ENCODE results near the gene ASXL1.
"Not testable (repeated sequence)": the region's sequence is repeated elsewhere in the genome, so short reads cannot be mapped to it uniquely, and the experiment has no call there.

ASXL1 gene

GRCh38 chr20:32357869-32358631, at the start of gene ASXL1:
Gene ASXL1, plus strand, starts transcription at chr20:32358331. Its CDS starts 445 bp downstream, at chr20:32358776.
- DNase-seq, result peak; percentile 97

DNA sequence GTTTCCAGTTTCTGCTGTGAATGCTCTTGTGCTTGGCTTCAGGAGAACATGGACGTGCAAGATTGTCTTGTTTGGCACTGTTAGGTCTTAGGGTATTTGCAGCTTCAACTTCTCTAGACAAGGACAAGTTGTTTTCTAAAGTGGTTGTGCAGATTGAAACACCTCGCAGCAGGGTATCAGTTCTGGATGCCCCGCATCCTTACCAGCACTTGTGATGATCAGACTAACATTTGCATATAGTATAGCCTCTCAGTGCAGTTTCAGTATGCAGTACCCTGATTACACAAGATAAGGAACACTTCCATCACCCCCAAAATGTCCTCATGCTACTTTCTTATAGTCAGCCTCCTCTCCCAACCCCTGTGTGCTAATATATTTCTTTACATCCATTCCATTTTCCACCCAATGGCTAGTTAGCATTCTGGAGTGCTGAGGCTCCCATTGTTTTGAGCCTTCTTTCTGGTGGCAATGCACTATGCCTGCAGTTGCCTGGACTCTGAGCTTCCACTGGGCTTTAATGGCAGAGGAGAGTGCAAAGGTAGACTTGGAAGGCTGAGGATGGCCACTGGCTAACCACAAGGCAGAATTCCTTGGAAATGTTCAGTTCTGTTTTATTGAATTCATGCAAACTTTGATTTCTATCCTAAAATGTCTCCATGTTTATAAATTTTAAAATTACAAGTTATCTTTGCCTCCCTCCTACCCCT, 45.3 kb upstream of the ASXL1 start:
- DNase-seq, result no peak

- no peak for DNase-seq
Observed at GRCh38 chr20:32314768-32315167, 43.4 kb upstream of the ASXL1 start.

- DNase-seq, result no peak
Observed at GRCh38 chr20:32315399-32315798, 42.7 kb upstream of the ASXL1 start.

GRCh38 chr20:32315891-32316290, 42.2 kb upstream of the ASXL1 start:
- no peak for DNase-seq

DNA sequence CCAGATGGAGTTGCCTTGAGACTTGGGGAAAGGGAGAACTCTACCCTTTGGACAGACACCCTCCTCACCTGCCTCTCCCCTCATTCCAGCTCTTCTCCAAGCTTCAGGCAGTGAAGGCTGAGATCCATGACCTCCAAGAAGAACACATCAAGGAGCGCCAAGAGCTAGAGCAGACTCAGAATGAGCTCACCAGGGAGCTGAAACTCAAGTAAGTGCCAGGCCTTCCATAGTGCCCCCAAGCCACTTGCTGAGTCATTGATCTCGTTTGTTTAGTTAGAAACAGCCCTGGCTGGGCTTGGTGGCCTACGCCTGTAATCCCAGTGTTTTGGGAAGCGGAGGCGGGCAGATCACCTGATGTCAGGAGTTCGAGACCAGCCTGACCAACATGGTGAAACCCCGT, 41.5 kb upstream of the ASXL1 start:
- DNase-seq, result no peak

- DNase-seq, result peak; percentile 21
Observed at GRCh38 chr20:32319100-32319499, 39.0 kb upstream of the ASXL1 start.

- no peak for DNase-seq
Observed at GRCh38 chr20:32320305-32320704, 37.8 kb upstream of the ASXL1 start.

DNA sequence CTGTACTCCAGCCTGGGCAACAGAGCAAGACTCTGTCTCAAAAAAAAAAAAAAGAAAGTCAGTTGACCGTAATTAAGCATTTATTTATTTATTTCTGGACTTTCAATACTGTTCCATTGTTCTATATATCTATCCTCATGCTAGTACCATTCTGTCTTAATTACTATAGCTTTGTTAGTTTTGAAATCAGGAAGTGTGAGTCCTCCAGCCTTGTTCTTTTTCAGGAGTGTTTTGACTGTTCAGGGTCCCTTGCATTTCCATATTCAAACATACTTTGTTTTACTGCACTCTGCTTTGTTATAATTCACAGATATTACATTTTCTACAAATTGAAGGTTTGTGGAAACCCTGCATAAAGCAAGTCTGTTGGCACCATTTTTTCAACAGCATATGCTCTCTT, 36.7 kb upstream of the ASXL1 start:
- no peak for DNase-seq

DNA sequence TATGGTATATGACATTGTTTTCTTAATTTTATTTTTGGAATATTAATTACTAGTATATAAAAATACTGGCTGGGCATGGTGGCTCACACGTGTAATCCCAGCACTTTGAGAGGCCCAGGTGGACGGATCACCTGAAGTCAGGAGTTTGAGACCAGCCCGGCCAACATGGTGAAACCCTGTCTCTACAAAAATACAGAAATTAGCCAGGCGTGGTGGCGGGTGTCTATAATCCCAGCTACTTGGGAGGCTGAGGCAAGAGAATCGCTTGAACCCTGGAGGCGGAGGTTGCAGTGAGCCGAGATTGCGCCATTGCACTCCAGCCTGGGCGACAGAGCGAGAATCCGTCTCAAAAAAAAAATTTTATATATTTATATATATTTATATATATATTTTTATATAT, 35.9 kb upstream of the ASXL1 start:
- DNase-seq, result not testable (repeated sequence)

- not testable (repeated sequence) for DNase-seq
Observed at GRCh38 chr20:32323761-32324160, 34.4 kb upstream of the ASXL1 start.

DNA sequence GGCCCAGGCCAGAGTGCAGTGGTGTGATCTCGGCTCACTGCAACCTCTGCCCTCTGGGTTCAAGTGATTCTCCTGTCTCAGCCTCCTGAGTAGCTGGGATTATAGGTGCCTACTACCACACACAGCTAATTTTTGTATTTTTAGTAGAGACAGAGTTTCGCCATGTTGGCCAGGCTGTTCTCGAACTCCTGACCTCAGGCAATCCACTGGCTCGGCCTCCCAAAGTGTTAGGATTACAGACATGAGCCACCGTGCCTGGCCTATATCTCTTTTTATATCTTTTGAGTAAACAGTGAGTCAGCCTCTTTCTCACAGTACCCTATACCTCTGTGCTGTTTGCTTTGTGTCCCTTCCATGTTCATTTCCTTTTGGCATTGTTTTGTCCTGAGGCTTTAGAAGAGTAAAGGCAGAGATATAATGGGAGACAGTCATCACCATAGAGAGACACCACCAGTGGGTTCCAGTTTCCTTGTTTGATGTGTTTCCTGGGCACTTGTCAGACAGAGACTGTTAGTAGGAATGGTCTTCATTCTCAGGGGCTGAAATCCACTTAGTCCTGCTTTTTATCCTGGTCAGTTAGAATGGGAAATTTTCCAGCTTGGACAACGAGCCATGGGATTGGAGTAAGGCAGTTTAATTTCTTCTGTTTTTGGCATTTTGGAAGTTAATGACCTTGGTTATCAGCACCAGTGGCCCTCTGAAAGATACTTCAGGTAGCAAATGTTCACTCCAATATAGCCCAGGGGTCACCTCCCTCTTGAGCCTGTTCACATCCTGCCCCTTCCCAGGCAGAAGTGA, 32.2 kb upstream of the ASXL1 start:
- no peak for DNase-seq

DNA sequence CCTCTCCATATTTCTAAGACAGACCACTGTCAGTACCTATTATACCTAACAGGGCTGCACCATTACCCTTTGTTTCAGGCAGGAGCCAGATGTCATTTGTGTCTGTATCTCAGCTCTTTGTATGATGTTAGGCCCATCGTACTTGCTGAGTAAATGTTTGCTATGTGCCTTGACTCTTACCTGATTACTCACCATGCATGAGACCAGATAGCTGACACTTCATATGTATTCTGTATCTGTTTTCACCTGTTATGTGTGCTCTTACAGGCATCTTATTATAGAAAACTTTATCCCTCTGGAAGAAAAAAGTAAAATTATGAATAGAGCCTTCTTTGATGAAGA, 31.7 kb upstream of the ASXL1 start:
- no peak for DNase-seq

DNA sequence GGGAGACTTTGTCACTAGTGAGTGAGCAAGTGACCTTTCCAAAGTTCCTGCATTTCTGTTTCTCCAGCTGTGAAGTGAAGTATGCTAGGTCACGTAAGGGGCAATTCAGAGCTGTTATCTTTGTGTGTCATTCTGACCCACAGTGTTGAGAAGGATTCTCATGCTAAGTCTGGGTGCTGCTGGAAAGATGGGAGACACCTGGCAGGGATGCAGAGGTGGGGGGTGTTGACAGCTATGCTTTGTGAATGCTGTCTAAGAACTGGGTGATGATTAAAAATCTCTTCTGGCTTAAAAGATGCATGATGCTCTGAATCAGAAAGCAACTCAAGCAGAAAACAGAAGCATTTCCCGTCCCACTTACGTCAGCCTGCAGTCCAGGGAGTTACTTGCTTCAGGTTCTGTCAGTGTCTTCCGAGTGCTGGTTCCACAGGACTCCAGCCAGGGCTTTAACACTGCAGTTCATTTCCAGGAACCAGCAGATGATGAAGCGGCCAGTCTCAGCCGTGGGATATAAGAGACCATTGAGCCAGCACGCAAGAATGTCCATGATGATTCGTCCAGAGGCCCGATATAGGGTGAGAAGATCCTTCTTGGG, 30.9 kb upstream of the ASXL1 start:
- DNase-seq, result no peak

DNA sequence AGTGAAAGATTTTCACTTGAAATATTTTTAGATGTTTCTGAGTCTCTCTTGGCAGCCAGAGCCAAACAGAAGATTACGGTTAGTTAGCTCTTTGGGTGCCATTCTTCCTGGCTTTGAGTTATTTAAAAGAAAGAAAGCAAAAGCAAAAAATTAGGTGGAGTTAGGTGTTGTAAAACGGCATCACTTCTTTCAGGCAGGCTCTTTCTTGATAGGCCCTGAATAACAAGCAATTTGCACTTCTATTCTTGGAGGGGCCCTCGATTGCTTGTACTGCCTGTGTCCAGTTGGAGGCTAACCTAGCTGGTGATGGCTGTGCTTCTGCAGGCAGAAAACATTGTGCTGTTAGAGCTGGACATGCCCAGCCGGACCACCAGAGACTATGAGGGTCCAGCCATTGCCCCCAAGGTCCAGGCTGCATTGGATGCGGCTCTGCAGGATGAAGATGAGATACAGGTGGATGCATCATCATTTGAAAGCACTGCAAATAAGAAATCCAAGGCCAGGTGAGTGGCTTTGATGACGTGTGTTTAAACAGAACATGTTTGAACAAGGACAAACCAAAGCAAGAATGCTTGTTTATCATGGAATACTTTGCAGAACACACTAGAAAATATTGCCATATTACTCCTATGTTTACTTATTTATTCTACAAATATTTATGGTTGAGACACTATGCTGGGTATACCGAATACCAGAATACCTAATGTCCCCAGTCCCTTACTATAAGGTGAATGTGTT, 28.1 kb upstream of the ASXL1 start:
- no peak for DNase-seq

- no peak for DNase-seq
Observed at GRCh38 chr20:32330555-32330897, 27.6 kb upstream of the ASXL1 start.

DNA sequence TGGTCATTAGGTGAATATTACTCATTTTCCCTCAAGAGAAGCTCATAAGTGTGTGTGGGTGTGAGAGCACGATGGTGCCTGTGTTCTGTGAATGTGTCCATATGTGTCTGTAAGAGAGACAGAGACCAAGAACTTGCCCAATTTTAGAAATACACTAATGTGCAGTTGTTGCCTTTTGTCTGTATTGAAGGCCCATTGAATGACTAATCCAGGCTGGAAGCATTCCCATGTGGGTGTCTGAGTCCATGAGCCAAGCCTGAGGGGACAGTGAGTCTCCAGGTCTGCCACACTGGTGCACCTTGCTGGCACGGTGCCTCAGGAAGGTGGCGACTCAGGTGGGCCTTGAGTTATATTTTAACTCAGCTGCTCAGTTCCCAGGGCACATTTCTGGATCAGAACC, 25.5 kb upstream of the ASXL1 start:
- DNase-seq, result no peak

GRCh38 chr20:32333181-32333987, 24.7 kb upstream of the ASXL1 start:
- peak; percentile 29 for DNase-seq

- DNase-seq, result peak; percentile 58
Observed at GRCh38 chr20:32333988-32334885, 23.9 kb upstream of the ASXL1 start.

GRCh38 chr20:32336918-32337347, 21.2 kb upstream of the ASXL1 start:
- DNase-seq, result no peak
